ENCODE data around the gene GCH1.

GRCh38 chr14:54822685-54823084 lies 79.9 kb downstream of the GCH1 start:
- TF ChIP-seq CTCF (IDR thresholded peaks at IDR 0.05; ENCODE audit: poor library complexity, severe bottlenecking): no peak
- TF ChIP-seq RAD21 (conservative IDR thresholded peaks at IDR 0.05): no peak
- TF ChIP-seq TAF1 (IDR thresholded peaks at IDR 0.05; ENCODE audit: low read depth): no peak
- no peak for TF ChIP-seq MXI1 (conservative IDR thresholded peaks at IDR 0.05; ENCODE audit: poor library complexity, severe bottlenecking)
- TF ChIP-seq REST (IDR thresholded peaks at IDR 0.05; ENCODE audit: borderline replicate concordance): no peak

All from neural cell (in vitro differentiated cells).